Measurements from ENCODE around the gene FGF12. TPM values are rescaled to one million over a fixed set of nuclear protein-coding genes. Genes with fewer than 3 reads are reported as not detected.

Gene FGF12
- total and polyA plus RNA-seq, 4 experiments from 2014 or later, result not detected

- CTCF ChIA-PET (ENCODE audit: partially characterized antibody), result no interaction called here
- Histone ChIP-seq H3K27me3 (ENCODE audit: insufficient read depth, low read length) (no peaks in the 10 kb centered on the region), H3K9me3 (ENCODE audit: control insufficient read depth in 1 of 2, low read length in 2 of 2) (no peaks in the 10 kb centered on the region), H3K4me1 (ENCODE audit: insufficient read depth, low read length) (no peaks in the 10 kb centered on the region), H3K36me3 (ENCODE audit: insufficient read depth, low read length) (no peaks in the 10 kb centered on the region), H3K4me3 (ENCODE audit: low read length in 2 of 2) (no peak overlapping the region), H3K27ac (ENCODE audit: low read depth, low read length) (no peak overlapping the region)
- H3K9me3 Mint-ChIP-seq, result peaks cover 0 to 5% (median 1%) of the 10 kb centered on the region in 8 donors
- no peaks in the 10 kb centered on the region for H3K4me1 Mint-ChIP-seq
- intact Hi-C loops (cut with micrococcal nuclease), result no loop called here
- no peak overlapping the region for H3K27ac Mint-ChIP-seq
- DNase-seq, result no peak
- H3K27me3 Mint-ChIP-seq, result no peaks in the 10 kb centered on the region
- no peak overlapping the region for H3K4me3 Mint-ChIP-seq
- no peaks in the 10 kb centered on the region for H3K36me3 Mint-ChIP-seq
- POLR2A ChIA-PET (ENCODE audit: partially characterized antibody), result no interaction called here
These were observed 604.3 kb downstream of the FGF12 start for GRCh38 chr3:192122832-192123594.

GRCh38 chr3:192121923-192122322, 605.4 kb downstream of the FGF12 start:
- intact Hi-C loops (cut with micrococcal nuclease), result no loop called here
- Mint-ChIP-seq H3K4me3 (no peak overlapping the region), H3K9me3 (peaks cover 0 to 4% (median 2%) of the 10 kb centered on the region in 8 donors), H3K27me3 (no peaks in the 10 kb centered on the region), H3K4me1 (no peaks in the 10 kb centered on the region), H3K36me3 (no peaks in the 10 kb centered on the region), H3K27ac (no peak overlapping the region)
- no peak overlapping the region for H3K4me3 ChIP-seq (ENCODE audit: low read length in 2 of 2)
- no peaks in the 10 kb centered on the region for H3K9me3 ChIP-seq (ENCODE audit: control insufficient read depth in 1 of 2, low read length in 2 of 2)
- no peaks in the 10 kb centered on the region for H3K36me3 ChIP-seq (ENCODE audit: insufficient read depth, low read length)
- no peak overlapping the region for H3K27ac ChIP-seq (ENCODE audit: low read depth, low read length)
- no peak for DNase-seq
- no peaks in the 10 kb centered on the region for H3K27me3 ChIP-seq (ENCODE audit: insufficient read depth, low read length)
- CTCF ChIA-PET (ENCODE audit: partially characterized antibody), result no interaction called here
- POLR2A ChIA-PET (ENCODE audit: partially characterized antibody), result no interaction called here
- no peaks in the 10 kb centered on the region for H3K4me1 ChIP-seq (ENCODE audit: insufficient read depth, low read length)

- Histone ChIP-seq H3K4me3 (ENCODE audit: low read length in 2 of 2) (no peak overlapping the region), H3K27me3 (ENCODE audit: insufficient read depth, low read length) (no peaks in the 10 kb centered on the region), H3K4me1 (ENCODE audit: insufficient read depth, low read length) (no peaks in the 10 kb centered on the region), H3K9me3 (ENCODE audit: control insufficient read depth in 1 of 2, low read length in 2 of 2) (no peaks in the 10 kb centered on the region), H3K27ac (ENCODE audit: low read depth, low read length) (no peak overlapping the region), H3K36me3 (ENCODE audit: insufficient read depth, low read length) (no peaks in the 10 kb centered on the region)
- Mint-ChIP-seq H3K27me3 (no peaks in the 10 kb centered on the region), H3K9me3 (peaks cover 0 to 8% (median 0%) of the 10 kb centered on the region in 8 donors), H3K27ac (no peak overlapping the region), H3K4me3 (no peak overlapping the region), H3K4me1 (no peaks in the 10 kb centered on the region), H3K36me3 (no peaks in the 10 kb centered on the region)
- no peak for DNase-seq
- intact Hi-C loops (cut with micrococcal nuclease), result no loop called here
- CTCF ChIA-PET (ENCODE audit: partially characterized antibody), result no interaction called here
- POLR2A ChIA-PET (ENCODE audit: partially characterized antibody), result no interaction called here
These were observed 618.5 kb downstream of the FGF12 start for GRCh38 chr3:192108820-192109219.

- no peaks in the 10 kb centered on the region for H3K27me3 ChIP-seq (ENCODE audit: insufficient read depth, low read length)
- no peaks in the 10 kb centered on the region for H3K9me3 ChIP-seq (ENCODE audit: control insufficient read depth in 1 of 2, low read length in 2 of 2)
- H3K4me1 ChIP-seq (ENCODE audit: insufficient read depth, low read length), result no peaks in the 10 kb centered on the region
- H3K36me3 Mint-ChIP-seq, result no peaks in the 10 kb centered on the region
- ChIA-PET CTCF (ENCODE audit: partially characterized antibody) (no interaction called here), POLR2A (ENCODE audit: partially characterized antibody) (no interaction called here)
- H3K27ac ChIP-seq (ENCODE audit: low read depth, low read length), result no peak overlapping the region
- H3K27me3 Mint-ChIP-seq, result no peaks in the 10 kb centered on the region
- H3K9me3 Mint-ChIP-seq, result peaks cover 0 to 7% (median 2%) of the 10 kb centered on the region in 8 donors
- H3K27ac Mint-ChIP-seq, result no peak overlapping the region
- intact Hi-C loops (cut with micrococcal nuclease), result no loop called here
- no peak for DNase-seq
- H3K4me1 Mint-ChIP-seq, result no peaks in the 10 kb centered on the region
- H3K4me3 Mint-ChIP-seq, result no peak overlapping the region
- no peaks in the 10 kb centered on the region for H3K36me3 ChIP-seq (ENCODE audit: insufficient read depth, low read length)
- H3K4me3 ChIP-seq (ENCODE audit: low read length in 2 of 2), result no peak overlapping the region
These were observed 620.8 kb downstream of the FGF12 start for GRCh38 chr3:192106543-192106942.

- H3K27me3 Mint-ChIP-seq, result no peaks in the 10 kb centered on the region
- Histone ChIP-seq H3K4me1 (ENCODE audit: insufficient read depth, low read length) (no peaks in the 10 kb centered on the region), H3K36me3 (ENCODE audit: insufficient read depth, low read length) (no peaks in the 10 kb centered on the region), H3K27me3 (ENCODE audit: insufficient read depth, low read length) (no peaks in the 10 kb centered on the region), H3K9me3 (ENCODE audit: control insufficient read depth in 1 of 2, low read length in 2 of 2) (no peaks in the 10 kb centered on the region), H3K4me3 (ENCODE audit: low read length in 2 of 2) (no peak overlapping the region), H3K27ac (ENCODE audit: low read depth, low read length) (no peak overlapping the region)
- H3K4me1 Mint-ChIP-seq, result no peaks in the 10 kb centered on the region
- no peak for DNase-seq
- intact Hi-C loops (cut with micrococcal nuclease), result no loop called here
- no peak overlapping the region for H3K27ac Mint-ChIP-seq
- CTCF ChIA-PET (ENCODE audit: partially characterized antibody), result no interaction called here
- H3K36me3 Mint-ChIP-seq, result no peaks in the 10 kb centered on the region
- POLR2A ChIA-PET (ENCODE audit: partially characterized antibody), result no interaction called here
- no peak overlapping the region for H3K4me3 Mint-ChIP-seq
- peaks cover 0 to 18% (median 6%) of the 10 kb centered on the region in 8 donors for H3K9me3 Mint-ChIP-seq
These were observed 634.8 kb downstream of the FGF12 start for GRCh38 chr3:192092388-192093005.

- Histone ChIP-seq H3K27ac (ENCODE audit: low read depth, low read length) (no peak overlapping the region), H3K9me3 (ENCODE audit: control insufficient read depth in 1 of 2, low read length in 2 of 2) (no peaks in the 10 kb centered on the region), H3K4me3 (ENCODE audit: low read length in 2 of 2) (no peak overlapping the region), H3K36me3 (ENCODE audit: insufficient read depth, low read length) (no peaks in the 10 kb centered on the region), H3K4me1 (ENCODE audit: insufficient read depth, low read length) (no peaks in the 10 kb centered on the region), H3K27me3 (ENCODE audit: insufficient read depth, low read length) (no peaks in the 10 kb centered on the region)
- no peaks in the 10 kb centered on the region for H3K4me1 Mint-ChIP-seq
- no peaks in the 10 kb centered on the region for H3K36me3 Mint-ChIP-seq
- H3K27me3 Mint-ChIP-seq, result no peaks in the 10 kb centered on the region
- ChIA-PET CTCF (ENCODE audit: partially characterized antibody) (no interaction called here), POLR2A (ENCODE audit: partially characterized antibody) (no interaction called here)
- peaks cover 0 to 18% (median 6%) of the 10 kb centered on the region in 8 donors for H3K9me3 Mint-ChIP-seq
- intact Hi-C loops (cut with micrococcal nuclease), result no loop called here
- H3K27ac Mint-ChIP-seq, result no peak overlapping the region
- H3K4me3 Mint-ChIP-seq, result no peak overlapping the region
- DNase-seq, result no peak
These were observed 635.5 kb downstream of the FGF12 start for GRCh38 chr3:192091831-192092230.

GRCh38 chr3:192090586-192090985, 636.8 kb downstream of the FGF12 start:
- CTCF ChIA-PET (ENCODE audit: partially characterized antibody), result no interaction called here
- no peak overlapping the region for H3K27ac Mint-ChIP-seq
- DNase-seq, result no peak
- POLR2A ChIA-PET (ENCODE audit: partially characterized antibody), result no interaction called here
- no peaks in the 10 kb centered on the region for H3K27me3 ChIP-seq (ENCODE audit: insufficient read depth, low read length)
- no peaks in the 10 kb centered on the region for H3K27me3 Mint-ChIP-seq
- no peak overlapping the region for H3K4me3 ChIP-seq (ENCODE audit: low read length in 2 of 2)
- no peaks in the 10 kb centered on the region for H3K4me1 Mint-ChIP-seq
- no peaks in the 10 kb centered on the region for H3K4me1 ChIP-seq (ENCODE audit: insufficient read depth, low read length)
- H3K36me3 ChIP-seq (ENCODE audit: insufficient read depth, low read length), result no peaks in the 10 kb centered on the region
- intact Hi-C loops (cut with micrococcal nuclease), result no loop called here
- H3K9me3 ChIP-seq (ENCODE audit: control insufficient read depth in 1 of 2, low read length in 2 of 2), result no peaks in the 10 kb centered on the region
- H3K27ac ChIP-seq (ENCODE audit: low read depth, low read length), result no peak overlapping the region
- no peak overlapping the region for H3K4me3 Mint-ChIP-seq
- no peaks in the 10 kb centered on the region for H3K36me3 Mint-ChIP-seq
- peaks cover 3 to 23% (median 7%) of the 10 kb centered on the region in 8 donors for H3K9me3 Mint-ChIP-seq
